GM18907 (cell line): ENCODE measurements around the gene FAM181A.

Source experiments
- ATAC-seq: cut with Tn5 transposase; IDR thresholded peaks from one replicate; pipeline ENCODE4 v1.9.1; 2021; ENCODE audit warnings: mild to moderate bottlenecking, moderate library complexity; ENCODE audit not compliant: unreplicated experiment

Gene FAM181A

GRCh38 chr14:93960774-93961438 lies 33.8 kb downstream of the FAM181A start:
- ATAC-seq, result no peak

DNA sequence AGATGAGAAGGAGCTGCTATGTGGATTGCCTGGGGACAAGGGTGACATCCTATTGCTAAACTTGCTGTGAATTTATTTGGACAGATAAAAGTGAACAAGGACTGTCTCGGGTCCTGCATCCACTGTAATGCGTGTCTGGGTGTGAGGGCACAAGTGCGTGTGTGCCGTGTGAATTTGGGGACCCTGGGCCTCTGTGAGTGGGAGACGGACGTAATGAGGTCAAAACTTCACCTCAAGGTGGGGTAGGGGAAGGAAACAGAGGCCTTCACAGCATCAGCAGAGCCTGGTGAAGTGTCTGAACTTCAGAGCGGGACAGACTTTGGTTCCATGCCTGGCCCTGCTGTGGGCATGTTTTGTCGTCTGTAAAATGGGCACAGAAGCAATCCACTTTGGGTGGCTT lies 34.5 kb downstream of the FAM181A start:
- ATAC-seq, result no peak

DNA sequence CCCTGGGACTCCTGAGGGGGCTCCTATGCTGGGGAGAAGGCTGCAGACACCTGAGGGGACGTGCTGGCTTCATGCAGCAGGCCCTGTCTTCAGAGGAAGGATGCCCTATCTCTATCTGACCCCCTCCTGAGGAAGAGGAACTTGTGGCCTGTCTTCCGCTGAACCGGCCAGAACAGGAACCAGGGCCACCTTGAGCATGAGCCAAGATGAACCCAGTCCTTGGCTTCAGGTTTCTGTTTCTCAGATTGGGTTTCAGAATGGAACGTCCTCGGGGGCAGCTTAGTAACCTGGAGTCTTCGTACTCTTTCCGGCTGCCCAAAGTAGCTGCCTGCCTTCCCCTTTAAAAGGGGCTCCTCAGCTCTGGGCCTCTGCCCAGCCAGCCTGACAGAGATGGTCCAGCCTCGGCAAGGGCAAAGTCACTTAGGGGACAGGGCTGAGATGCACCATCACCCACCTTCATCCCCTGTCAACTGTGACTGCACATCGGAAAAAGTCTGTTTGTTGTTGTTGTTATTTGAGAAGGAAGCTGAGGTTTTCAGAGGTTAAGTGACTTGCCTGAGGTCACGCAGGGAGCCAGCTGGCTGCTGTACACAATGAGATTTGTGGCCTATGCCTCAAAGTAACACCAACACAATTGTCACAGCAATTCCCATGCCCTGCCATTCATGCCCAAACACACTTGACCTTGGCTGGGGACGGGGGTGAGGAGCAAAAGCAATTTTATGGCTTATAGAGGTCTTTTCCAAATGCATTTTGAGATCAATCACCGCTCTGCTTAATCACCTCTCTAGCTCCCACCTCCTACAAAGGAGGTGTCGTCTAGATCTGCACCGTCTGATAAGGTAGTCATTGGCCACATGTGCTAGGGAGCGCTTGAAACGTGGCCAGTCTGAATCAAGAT lies 35.8 kb downstream of the FAM181A start:
- ATAC-seq, result peak; percentile 62

DNA sequence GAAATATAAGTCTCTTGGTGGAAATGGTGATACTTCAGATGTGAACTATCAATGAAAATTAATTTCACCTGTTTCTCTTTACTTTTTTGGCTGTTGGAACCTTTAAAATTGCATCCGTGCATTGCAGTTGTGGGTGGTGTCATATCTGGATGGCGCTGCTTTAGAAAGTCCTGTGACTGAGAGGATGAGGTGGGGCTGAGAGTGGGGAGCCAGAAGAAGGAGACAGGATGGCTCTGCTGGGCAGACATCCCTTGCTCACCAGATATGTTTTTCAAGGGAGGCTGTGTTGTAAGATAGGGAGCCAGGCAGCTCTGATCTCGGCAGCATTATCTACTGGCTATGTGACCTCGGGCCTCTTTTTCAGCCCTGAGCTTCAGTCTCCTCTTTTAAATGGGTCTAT lies 36.5 kb downstream of the FAM181A start:
- ATAC-seq, result no peak

DNA sequence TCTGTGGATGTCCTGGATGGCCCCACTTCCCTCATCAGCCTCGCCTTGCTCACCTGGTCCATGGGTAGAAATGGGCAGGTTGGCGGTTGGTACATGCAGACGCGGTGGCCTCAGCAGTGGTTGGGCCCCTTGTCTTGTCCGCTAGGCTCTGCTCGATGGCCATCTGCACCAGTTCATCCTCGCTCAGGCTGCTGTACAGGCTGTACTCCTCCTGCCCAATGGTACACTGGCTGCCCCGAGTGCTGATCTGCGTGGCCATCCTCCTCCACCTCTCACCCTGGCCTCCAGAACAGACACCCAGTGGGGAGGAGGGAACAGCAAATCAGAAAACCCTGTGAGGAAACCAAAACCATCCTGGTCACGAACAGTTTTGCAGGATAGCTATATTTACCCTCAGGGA lies 37.1 kb downstream of the FAM181A start:
- no peak for ATAC-seq

DNA sequence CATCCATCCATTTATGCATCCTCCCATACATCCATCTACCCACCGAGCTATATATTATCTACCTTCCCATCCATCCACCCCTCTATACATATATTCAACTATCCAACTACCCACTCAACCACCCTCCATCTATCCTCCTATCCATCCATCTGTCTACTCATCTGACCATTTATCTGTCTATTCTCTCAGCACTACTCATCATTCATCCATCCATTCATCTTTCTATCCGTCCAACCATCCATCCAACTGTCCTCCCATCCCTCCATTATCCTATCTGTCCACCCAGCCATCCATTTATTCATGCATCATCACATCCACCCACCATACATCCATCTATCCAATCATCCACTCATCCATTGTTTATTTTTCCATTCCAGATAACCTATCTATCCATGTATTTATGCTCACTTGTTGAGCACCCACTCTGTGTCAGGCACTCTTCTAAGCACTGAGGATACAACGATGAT lies 37.7 kb downstream of the FAM181A start:
- no peak for ATAC-seq

DNA sequence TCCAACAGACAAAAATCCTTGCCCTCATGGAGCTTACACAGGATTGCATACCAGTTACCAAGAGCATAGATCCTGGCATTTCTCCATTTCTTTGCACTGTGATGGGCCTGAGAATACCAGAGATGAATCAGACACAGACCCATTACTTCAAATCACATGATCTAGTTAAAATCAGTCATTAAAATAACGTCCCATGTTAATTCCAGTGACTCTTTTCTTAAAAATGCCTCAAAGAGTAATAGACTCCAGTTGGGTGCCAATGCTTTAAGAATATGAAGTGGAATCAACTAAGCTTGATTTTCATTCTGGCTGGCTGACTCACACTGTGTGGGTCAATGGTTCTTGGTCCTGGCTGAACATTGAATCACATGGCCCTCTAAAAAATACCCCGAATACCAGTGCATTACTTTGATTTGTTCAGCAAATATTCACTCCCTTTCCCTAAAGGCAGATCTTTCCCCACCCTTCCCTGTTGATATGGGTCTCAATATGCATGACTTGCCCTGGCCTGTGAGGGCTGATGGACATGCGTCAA lies 38.2 kb downstream of the FAM181A start:
- ATAC-seq, result no peak

DNA sequence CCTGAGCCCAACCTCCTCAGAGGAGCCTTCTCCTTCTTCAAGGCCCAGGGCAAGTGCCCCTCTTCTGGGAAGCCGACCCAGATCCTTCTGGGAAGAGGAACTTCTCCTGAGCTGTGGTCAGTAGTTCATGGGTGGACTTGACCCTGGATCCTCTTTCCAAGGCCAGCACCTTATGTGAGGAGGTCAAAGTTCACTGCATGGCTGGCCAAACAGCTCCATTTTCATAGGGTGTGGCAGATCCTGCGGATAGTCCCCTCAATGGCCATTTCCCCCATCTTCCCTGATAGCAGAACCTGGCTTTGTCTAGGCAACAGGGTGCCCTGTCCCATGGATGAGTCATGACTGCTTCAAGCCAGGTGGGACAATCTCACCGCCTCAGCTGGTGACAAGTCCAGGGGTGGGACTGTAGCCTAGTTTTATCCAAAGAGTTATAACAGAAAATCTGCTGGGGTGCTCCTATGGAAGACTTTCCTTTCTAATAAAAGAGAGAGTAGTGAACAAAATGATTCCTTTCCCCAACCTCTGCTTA lies 38.9 kb downstream of the FAM181A start:
- no peak for ATAC-seq

DNA sequence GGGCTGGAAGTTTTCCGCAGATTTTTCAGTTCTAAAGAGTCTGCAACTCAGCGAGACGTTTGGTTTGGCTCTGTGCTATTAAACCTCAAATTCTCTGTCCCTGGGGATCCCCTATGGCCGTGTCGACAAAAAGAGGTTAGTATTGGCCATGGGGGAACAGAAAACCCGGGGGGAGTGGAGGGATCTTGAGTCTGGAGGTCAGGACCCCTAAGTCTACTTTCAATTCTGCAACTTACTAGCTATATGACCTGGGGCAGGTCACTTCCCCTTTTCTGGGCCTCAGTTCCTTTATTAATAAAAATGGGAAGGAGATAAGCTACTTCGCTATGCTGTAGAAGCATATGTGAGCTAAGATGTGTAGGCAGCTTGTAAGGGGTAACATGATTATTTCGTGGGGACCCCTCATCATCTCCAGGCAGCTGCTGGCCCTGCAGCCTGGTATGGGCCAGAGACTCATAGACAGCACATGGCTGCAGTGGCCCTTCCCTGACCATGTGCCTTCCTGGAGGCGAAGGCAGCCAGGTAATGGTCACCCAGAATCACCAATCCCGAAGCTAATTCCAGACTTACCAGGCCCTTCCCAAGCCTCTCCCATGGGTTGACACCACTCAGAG lies 40.6 kb downstream of the FAM181A start:
- ATAC-seq, result peak; percentile 46

DNA sequence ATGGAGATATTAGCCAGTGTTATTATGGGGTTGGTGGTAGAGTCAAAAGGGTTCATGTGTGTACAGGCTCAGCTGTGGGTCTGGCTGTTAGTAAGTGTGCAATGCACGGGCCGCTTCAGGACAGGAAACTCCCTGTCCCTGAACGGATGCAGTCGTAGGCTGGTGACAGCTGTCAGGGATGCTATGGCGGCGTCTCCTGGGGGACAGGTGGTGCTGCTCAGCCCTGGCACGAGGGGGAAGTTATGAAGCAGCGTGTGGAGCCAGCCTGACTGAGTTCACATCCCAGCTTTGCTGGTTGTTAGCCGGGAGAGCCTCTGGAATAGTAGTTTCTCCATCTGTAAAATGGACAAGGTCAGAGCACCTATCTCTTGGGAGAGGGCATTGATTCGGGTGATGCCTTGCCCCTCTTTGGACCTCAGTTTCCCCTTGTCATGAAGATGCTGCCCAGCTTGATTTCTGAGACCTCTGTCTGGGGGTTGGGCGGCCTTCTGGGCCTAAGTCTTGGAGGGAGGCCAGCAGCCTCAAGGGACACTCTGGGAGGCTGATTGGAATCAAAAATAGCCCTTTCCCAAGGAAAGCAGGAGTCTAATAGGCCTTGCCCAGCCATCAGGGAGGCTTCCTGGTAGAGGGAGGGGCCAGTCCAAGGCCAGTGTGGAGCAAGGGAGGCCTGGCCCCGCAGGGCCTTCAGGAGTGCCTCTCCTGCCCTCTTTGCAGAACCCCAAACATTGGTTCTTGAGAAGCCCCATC lies 42.1 kb downstream of the FAM181A start:
- ATAC-seq, result peak; percentile 29

DNA sequence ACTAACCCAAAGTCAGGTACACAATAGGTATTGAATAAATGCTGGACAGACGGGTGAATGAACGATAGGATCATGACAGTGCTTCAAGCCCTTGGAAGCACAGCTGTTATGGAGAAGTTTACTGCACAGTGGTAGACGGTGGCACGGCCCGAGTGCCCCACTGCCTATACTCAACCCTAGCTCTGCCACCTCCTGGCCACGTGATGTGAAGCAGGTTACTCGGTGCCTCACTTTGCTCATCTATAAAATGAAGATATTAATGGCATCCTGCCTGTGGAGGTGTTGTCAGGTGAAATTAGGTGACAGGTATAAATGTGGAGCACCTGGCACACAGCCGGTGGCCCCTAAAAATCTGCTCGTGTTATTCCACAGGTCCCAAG lies 43.4 kb downstream of the FAM181A start:
- peak; percentile 24 for ATAC-seq

DNA sequence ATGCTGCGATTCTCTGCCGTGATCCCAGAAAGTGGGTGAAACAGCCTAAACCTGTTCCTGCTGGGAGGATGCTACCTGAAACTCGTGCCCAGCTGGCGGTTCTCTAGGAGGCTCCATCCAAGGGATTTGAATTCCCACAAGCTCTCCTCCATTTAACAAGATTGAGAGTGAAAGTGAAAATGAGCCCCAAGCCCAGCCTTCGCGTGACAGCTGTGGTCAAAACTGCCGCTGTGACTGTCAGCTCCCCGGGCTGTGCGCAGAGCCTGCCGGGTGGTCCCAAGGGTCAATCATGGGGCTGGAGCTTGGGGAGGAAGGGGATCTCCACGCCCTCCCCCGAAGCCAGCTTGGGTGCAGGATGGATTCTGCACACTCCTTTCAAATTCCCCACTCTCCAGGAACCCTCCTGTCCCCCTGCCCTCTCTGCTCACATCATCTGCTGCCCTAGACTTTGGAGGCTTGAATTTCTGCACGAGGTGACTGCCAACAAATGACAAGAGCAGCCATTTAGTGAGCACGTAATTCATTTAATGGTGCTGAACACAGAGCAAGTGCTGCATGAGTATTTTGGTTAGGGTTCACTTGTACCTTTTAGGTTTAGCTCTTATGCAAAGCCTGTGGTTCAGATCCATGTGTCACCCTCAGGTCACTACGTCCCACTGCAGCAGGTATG lies 44.0 kb downstream of the FAM181A start:
- ATAC-seq, result peak; percentile 43

DNA sequence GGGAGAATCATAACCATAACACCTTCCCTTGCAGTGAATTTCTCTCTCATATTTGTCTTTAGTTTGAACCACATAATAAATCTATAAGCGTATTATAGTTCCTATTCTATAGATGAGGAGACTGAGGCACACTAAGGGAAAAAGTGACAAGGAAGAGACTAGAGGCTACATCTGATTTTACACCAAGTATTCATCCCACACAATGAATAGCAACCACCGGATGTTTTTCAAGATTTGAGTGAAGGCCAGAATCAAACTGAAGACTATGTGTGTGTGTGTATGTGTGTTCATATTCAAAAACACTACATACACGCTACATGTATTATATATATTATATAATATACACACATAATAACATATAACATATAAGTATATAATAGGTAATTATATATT lies 44.5 kb downstream of the FAM181A start:
- no peak for ATAC-seq

DNA sequence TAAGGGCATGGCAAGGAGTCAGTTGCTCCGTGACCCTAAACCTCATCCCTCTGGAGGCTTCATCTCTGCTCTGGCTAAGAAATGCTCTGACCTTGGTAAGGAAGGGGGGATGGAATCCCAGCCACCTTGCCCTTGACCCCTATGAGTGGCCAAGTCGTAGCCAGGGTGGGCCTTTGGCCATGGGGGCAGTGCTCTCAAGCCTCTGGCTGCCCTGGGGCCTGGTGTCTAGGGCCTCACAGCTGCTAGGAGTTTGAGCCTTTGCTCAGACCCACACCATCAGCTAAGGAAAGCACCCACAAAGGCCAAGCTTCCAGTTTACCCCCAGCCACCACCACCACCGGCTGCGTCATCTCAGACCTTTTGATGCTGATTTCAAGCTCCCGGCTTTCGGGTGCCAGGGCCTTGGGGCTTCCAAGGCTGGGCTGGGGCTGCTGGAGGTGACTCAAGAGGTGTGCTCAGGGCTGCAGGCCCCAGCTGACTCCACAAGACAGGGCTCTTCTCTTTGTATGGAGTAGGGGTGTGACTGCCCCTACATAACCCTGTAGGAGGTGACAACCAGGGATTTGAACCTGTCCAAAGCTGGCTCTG lies 45.6 kb downstream of the FAM181A start:
- ATAC-seq, result no peak

DNA sequence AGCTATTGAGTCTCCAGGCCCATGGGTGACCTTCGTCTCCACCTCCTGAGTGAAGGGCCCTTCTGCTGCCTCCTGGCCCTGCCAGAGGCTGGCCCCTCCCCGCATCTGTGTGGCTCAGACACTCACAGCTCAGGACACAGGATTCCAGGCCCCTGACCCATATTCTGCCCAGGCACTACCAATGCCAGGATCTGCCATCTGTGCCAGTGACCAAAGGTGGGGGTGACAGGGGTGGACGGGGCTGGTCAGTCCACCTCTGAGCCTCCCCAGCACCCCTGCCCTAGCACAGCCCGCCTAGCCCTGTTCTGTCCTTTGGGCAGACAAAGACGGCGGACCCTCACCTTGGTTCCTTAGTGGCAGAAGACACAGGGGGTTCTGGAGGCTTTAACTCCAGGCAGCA lies 46.5 kb downstream of the FAM181A start:
- ATAC-seq, result no peak

DNA sequence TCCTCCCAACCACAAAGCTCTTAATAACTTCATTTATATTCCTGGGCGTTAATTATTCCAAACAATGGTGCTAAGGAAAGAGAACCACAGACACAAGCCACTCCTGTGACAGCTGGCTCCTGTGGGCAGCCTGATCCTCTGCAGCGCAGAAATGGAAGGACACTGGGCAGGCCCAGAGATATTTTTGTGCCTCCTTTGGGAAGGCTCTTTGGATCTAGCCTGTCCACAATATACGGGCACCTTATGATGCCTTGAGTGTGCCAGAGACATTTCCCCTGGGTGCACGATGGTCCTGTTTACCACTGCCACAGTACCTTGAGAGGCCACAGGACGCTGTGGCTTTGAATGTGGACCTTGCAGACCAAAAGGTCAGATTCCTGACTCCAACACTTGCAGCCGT lies 47.2 kb downstream of the FAM181A start:
- ATAC-seq, result no peak

DNA sequence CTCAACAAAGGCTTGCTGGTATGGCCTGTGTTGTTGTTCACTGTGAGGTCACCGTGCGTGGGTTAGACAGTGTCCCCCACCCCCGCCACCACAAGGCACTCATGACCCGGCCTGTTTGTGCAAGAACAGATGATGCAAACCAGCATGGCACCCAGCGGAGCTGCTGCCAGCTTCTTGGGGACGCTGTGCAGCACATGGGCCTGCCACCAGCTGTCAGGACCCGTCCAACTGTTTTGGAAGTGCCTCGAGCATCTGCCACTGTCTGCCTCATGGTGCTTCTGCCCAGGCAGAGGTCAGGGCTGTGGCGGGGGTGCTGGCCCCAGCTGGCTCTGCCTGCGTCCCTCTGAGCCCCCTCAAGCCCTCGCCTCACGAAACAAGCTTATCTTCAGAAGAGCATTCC lies 47.7 kb downstream of the FAM181A start:
- ATAC-seq, result no peak

DNA sequence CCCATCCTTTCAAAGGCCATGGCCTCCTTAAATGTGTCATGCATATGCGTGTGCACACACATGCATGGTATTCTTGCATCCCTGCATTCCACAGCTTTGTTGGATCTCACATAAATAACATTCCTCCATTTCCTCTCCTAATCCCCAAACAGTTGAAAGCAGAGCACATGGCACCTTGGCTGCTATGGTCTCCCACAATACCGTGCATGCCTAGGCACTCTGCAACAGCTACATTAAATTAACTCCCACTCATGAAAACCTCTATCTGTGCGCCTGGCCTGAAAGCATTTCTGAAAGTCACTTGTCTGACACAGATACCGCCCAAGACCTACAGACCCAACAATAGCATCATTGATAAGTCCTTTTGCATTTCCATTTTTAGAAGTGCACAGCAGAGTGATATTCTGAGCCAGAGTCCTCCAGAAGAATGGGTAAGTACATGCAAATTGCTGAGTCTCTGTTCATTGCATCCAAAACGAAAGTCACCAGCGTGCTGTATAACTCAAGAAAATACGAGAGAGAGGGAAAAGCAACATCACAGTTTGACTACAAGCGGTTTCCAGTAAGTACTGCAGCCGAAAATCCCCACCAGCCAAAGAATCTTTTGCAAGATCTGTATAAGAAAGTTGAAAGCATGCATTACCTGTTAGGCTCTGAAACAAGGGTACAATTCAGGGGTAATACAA lies 48.8 kb downstream of the FAM181A start:
- ATAC-seq, result peak; percentile 60

DNA sequence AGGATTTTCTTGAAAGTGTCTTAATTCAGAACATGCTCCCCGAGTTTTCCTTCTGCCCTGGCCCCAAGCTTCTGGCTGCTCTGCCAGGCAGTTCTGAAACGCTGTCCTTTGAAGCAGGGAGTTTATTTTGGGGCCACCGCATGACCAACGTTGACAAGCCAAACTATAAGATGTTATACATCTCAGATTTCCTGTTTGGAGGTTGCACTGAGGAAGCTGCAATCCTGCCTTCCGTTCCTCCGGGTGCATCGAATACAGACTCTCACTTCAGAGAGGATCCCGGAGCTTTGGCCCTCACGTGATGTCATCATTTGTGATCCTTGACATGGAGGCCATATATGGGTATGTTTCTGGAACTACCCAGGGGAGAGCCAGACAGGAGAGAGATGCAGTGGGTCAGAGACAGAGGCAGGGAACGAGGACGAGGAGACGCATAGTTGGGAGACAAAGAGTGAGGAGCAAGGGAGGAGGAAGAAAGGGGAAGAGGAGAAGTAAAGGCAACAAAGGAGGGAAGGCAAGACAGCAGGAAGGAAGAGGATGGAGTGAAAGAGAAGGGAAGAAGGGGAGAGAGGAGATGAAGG lies 49.4 kb downstream of the FAM181A start, which contains the start of gene ASB2:
TSS of gene ASB2 (minus strand) at position 94 of the 581 bp plus-strand sequence. CDS start 12,031 bp downstream, outside the sequence.
- ATAC-seq, result peak; percentile 6
